Adipose tissue (tissue), 3 donors: ENCODE data around the gene BNC1. TPM values are rescaled to one million over a fixed set of nuclear protein-coding genes. Genes with fewer than 3 reads are reported as not detected.

Source experiments
- H3K27ac ChIP-seq: one replicate; pipeline ENCODE4 v1.5.1; 2013; ENCODE audit warnings: low read depth, low read length
- WGBS, 3 donors: extraction: QIAGEN DNeasy Blood & Tissue Kit; methylation state at CpG; one replicate each; pipeline ENCODE4 v1.1.7; 2013; 5-methylcytosine and 5-hydroxymethylcytosine counted together
- polyA plus RNA-seq, 3 donors: library from polyadenylated mRNA; stranded (reverse); fragments of 200-250 nt; gene quantifications; one replicate each; pipeline ENCODE4 v1.2.3, GENCODE V29; 2013
- donor health status: healthy with polysubstance abuse.
- donor health status: Bipolar disorder and iron deficiency.
- donor health status: healthy.

BNC1 gene
- polyA plus RNA-seq, 3 donors: 0.05 to 1.6 (median 1.5) TPM

DNA sequence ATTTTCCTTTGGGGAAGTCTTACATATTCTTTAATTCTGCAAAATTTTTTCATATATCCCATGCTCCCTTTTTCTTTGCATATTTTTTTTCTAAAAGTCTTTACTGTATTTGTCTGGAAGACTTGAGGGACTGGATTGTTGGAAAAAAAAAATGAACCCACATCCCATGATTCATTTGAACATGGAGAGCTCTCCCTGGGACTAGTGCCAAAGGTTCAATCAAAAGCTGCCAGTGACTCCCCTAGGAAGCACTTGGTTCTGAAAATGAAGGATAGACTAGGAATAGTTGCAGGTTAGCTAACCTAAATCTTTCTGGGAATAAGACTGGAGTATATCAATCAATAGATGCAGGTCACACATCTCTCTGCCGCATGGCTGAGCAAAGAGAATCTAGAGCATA is 16.4 kb upstream of the BNC1 start:
- no peak overlapping the region for H3K27ac ChIP-seq

DNA sequence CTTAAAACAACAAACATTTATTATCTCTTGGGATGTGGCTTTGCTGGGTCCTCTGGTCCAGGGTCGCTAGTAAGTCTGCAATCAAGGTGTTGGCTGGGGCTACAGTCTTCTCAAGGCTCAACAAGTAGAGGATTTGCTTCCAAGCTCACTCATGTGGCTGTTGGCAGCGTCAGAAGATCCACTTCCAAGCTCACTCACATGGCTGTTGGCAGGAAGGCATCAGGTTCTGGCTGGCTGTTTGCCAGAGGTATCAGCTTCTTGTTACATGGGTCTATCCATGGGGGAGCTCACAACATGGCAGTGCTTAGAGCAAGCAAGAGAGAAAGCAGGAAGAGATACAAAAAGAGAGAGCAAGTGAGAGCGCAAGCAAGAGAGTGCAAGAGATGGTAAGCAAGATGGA is 15.0 kb upstream of the BNC1 start:
- H3K27ac ChIP-seq: no peak overlapping the region
- 70 to 77% (median 72%) methylated on average over 3 of the region's 3 CpGs for WGBS, 3 donors

More for the DNA sequence above, 16.4 kb upstream of the BNC1 start:
- 85 to 95% (median 90%) methylated on average over 1 of the region's 1 CpG for WGBS, 3 donors

DNA sequence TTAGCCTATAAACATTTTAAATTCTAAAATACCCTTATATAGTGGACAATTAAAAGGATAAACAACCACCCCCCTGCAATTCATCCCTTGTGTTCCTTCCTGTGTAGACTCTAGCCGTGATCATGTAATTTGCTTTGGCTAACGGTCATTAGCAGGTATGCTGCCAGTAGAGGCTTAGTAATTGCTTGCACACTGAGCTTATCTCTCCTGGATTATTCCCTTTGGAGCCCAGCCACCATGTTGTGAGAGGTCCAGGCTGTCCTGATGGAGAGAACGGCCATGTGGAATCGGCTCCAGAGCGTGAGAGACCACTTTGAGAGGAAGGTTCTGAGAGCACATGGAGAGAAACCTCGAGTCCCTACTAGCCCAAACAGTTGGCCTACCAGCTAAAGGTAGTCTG is 11.0 kb upstream of the BNC1 start:
- H3K27ac ChIP-seq: no peak overlapping the region
- WGBS, 3 donors: 70 to 75% (median 71%) methylated on average over 6 of the region's 6 CpGs

DNA sequence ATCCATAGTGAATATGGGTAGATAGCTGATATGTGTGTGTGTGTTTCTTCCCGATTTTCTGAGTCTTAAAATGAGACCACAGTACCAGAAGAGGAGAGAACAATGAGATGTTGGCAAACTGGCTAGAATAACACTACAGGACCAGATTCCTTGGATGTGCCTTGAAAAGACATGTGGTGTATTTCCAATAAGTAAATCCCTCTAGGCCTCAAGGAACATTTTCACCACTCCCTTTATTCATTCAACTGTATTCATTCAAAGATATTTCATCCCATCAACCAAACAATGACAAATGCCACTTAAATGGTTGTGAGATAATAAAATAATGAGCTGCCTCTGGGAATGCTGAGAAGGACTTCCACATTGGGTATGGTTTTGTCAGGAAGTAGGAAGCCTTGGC is 8.7 kb upstream of the BNC1 start:
- 49 to 58% (median 57%) methylated on average over 1 of the region's 1 CpG for WGBS, 3 donors
- no peak overlapping the region for H3K27ac ChIP-seq

DNA sequence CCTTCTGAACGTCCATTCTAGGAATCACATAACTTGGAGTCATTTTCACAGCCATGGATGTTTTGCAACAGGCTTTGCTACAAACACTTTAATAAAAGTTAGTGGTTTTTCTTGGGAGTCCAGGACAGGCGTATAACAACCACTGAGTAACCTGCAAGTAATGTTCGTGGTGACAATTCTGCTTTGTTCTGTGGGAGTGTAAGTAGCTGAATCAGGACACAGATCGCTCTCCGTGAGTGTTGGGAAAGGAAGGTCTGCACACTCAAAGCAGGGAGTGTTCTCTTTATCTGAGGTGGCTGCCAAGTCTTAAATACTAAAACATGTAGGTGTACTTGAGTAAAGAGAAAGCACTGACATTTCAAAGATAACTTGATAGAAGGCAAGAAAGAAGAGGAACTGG is 7.9 kb upstream of the BNC1 start:
- H3K27ac ChIP-seq: no peak overlapping the region
- WGBS, 3 donors: 42 to 64% (median 54%) methylated on average over 5 of the region's 5 CpGs

DNA sequence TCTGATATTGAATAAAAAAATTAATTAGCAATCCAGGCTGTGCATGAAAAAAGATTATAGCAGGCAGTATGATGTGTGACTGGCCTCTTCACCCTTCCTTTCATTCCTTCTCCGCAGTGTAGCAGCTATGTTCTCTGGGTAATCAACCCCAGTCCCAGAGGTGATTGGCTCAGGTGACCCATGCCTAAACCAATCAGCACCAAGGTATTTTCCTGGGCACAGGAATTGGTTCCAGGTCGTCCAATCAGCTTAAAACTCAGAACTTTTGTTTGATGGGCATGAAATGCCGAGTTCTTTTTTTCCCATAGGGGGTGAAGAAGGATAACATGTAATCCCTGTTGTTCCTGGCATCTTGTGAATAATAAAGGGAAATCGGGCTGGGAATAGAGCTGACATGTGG is 5.8 kb upstream of the BNC1 start:
- no peak overlapping the region for H3K27ac ChIP-seq
- WGBS, 3 donors: 76 to 82% (median 80%) methylated on average over 4 of the region's 4 CpGs

DNA sequence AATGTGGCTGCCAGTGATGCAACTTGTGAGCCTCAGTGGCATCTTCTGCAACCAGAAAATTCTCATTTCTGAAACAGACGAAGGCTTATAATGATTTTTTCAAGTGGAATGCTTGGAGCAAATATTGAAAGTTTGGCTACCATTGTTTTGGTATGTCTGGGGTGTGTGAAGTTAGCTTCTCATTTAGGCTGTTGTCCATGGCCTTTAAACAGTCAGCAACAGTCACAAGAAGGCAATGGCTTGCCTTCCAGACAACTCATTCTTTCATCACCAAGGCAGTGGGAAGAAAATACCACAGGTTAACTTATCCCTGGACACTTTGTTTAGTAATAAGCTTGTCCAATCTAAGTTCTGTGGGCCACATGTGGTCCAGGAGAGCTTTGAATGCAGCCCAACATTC is 4.7 kb upstream of the BNC1 start:
- WGBS, 3 donors: 81 to 94% (median 81%) methylated on average over 1 of the region's 1 CpG

DNA sequence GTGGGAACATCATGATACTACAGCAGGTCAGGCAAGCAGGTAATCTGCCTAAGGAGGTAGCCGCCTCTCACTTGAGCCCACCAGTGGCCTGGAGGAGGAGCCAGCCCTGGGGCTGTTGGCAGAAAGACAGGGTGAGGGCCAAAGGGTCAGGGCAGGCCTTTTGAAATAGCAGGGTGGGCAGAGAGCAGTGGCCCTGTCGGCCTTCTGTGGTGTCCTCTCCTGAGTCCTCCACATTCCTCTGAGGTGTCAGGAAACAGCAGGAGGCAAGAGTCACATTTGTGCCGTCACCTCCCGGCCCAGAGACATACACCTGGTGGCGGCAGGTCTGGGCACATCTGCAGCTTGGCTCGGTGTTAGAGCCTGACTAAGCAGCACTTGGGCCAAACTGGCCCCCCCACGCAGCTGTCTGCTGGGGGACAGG is 3.9 kb upstream of the BNC1 start:
- whole genome bisulfite sequencing, 3 donors: 73 to 77% (median 75%) methylated on average over 7 of the region's 7 CpGs
- no peak overlapping the region for H3K27ac ChIP-seq

More for the DNA sequence above, 4.7 kb upstream of the BNC1 start:
- H3K27ac ChIP-seq: no peak overlapping the region

DNA sequence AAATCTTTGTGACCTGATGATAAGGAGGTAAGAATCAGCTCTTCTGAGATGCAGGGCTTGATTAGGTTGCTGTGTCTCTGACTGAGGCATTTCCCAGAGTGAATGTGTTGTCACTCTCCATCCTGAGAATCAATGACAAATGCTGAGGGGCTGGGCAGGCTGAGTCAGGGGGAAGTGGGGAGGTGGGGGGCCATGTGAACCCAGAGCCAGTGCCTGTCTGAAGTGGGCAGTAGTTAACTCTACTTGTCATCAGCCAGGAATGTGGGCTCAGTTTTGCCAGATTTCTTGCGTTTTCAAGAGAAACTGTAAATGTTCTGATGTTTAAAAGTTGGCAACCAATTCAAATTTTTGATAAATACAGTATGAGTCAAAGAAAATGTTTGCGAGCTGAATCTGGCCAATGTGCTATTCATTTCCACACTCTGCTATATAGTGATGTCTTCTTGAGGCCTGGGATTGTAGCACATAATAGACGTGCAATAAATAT is 3.1 kb upstream of the BNC1 start:
- no peak overlapping the region for H3K27ac ChIP-seq
- WGBS, 3 donors: 63 to 81% (median 78%) methylated on average over 3 of the region's 3 CpGs

DNA sequence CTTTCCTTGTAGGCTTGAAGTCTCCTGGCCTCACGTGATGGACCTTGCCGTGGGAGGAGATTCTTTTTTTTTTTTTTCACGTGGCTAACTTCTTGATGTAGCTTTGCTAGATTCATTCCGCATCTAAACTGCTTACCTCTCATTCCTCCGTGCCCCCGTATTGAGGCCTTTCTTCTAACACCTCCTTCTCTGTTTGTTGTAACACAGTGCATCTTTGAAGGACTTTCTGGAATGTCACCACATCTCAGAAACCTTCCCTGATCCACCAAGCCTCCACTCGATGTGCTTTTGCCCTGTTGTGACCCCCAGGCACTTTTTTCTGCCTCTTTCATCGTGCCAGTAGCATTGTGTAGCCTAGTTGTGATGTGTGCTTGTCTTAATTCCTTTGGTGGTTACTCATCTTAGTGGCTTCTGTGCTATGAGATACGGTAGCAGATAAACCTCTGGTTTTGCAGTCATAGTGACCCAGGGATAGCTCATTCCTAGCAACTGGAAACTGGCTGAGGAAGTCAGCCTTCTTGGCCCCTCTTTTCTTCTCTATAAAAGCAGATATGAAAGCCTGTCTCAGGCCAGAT is 1.6 kb upstream of the BNC1 start:
- no peak overlapping the region for H3K27ac ChIP-seq
- WGBS, 3 donors: 66 to 78% (median 70%) methylated on average over 9 of the region's 9 CpGs

DNA sequence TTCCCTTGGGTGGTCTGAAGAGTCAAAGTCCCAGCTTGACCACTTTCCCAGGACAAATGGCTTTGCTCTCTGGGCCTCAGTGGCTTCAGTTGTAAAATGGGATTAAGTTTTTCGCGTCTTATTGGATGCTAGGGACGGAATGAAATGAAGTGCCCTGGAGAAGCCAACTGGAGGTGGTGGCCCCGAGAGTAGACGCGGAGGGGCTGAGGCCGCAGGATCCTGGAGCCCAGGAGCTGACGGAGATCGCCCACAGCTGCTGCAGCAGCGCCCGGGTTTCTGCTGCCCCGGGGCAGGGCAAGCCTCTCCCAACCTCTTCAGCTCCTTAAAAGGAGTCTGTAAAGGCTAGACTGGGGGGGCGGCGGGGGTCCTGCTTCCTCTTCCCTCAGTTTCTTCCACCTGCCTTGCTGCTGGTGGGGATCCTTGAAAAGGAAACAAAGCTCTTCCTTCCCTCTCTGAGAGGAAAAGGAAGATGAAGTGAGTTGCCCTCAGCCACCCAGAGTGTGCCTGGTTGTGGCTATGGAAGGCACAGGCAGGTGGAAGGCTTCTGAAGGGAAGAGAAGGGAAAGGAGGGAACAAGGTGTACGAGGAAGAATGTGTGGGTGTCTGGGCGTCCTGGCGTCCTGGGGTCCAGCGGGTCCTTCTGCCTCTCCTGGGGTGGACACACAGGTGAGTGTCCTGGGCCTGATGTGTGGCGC is 967 bp upstream of the BNC1 start:
- 47 to 56% (median 55%) methylated on average over 19 of the region's 19 CpGs for WGBS, 3 donors
- no peak overlapping the region for H3K27ac ChIP-seq

DNA sequence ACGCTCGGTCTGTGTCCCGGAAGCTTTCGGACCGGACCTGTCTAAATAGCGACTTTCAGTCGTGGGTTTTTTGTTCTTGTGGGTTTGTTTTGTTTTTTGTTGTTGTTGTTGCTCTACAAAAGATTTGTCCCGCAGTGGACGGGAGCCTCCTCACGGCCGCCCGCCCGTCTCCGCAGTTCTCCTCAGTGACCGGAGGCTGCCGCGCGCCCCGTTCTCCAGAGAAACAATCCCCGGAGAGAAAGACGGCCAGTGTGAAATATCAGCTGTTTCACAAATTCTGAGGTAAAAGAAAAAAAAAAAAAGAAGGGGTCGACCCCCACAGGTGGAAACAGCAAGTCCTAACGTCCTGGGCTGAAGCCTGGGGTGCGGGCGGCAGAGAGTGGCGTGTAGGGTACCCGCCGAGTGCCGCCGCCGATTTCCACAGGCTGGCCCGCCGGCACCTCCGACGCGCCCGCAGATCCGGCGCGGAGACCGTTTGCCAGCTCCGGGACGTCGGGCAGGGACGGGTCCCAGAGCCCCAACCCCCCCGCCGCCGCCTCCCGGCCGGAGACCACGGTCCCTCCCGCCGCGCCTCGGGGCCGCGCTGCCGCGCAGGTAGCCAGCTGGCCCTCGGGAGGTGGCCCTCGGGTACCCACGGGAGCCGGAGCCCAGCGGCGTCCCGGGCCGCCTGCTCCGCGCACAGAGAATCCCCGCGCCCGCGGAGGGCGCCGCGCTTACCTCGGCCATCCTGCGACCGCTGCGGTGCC is 478 bp downstream of the BNC1 start:
- H3K27ac ChIP-seq: no peak overlapping the region
- WGBS, 3 donors: 3 to 4% (median 4%) methylated on average over 72 to 80 of the region's 80 CpGs

DNA sequence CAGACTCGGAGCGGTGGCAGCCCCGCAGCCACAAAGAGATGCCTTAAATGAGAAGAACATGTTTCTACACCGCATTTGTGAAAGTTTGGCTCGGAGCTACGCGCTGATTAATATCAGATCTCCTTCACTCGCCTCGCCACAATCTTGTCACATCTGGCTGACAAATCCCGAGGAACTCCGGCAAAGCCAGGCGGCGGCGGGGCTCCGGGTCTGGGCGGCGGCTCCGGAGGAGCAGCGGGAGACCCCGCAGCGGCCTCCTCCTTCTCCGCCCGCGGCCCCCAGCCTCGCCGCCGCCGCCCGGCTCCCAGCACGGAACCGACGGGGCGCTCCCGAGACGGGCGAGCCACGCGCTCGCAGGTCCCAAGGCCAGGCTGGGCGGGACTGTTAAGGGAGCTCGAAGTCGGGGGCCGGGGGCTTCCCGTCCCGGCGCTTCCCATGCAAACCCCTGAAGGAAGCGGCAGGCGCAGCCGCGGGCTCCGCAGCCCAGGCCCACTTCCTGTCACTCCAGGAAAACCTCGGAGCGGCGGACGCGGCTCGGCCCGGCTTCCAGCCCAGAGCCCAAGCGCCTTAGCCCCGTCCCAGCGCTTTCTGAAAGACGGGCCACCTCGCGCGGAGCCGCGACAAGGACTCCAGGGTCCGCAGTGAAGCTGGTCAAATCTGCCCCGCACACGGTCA is 1.2 kb downstream of the BNC1 start:
- WGBS, 3 donors: 1 to 4% (median 2%) methylated on average over 52 to 70 of the region's 70 CpGs
- no peak overlapping the region for H3K27ac ChIP-seq

DNA sequence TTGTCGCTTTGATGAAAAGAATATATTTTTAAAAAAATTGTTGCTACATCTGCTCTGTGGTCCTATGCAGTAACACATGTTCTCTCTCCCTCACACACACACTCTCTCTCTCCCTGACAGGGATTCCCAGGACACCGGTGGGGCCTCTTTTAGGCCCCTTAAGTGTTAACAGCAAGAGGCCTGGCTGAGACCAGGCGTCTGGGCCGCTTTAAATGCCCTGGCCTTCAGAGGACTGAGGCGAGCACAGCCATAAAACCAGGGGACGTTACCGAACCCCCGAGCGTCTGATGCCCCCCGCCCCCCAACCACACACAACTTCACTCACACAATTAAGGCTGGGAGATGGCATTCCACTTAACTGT is 1.7 kb downstream of the BNC1 start:
- WGBS, 3 donors: 19 to 29% (median 25%) methylated on average over 10 of the region's 10 CpGs
- H3K27ac ChIP-seq: peak overlapping the region; percentile 24

DNA sequence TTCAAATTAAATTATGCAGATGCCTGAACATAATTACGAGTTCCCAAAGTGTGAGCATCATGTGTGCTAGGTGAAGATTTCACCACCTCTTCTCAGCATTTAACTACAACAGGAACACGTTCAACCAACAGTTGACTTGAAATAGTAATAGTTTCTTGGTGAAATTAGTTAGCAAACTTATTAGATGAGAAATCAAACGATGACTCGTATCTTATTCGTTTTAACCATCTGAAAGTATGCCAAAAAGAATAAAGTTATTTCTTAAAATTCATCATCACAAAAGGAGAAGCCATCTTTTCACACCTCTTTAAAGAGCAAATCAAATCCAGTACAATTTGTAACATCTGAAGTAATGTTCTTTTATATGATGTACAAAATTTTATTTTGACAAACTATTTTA is 2.3 kb downstream of the BNC1 start:
- no peak overlapping the region for H3K27ac ChIP-seq
- WGBS, 3 donors: 77 to 88% (median 83%) methylated on average over 5 of the region's 5 CpGs

DNA sequence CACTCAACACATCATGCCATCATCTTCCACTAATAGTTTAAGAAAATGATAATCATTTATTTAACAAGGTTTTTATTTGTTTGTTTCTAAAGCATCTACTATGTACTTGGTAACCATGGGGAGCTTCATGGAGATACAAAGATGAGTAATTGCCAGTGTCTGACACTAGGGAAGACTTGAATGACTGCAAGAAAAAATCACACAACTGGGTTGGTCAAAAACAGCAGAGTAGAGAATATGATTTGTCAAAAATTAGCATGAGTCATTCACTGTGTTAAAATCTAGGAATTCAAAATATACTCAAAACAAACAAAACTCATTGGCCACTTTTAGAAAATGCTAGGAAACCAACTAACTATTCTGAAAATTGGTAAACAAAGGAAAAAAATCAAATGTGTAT is 6.3 kb downstream of the BNC1 start:
- H3K27ac ChIP-seq: no peak overlapping the region

DNA sequence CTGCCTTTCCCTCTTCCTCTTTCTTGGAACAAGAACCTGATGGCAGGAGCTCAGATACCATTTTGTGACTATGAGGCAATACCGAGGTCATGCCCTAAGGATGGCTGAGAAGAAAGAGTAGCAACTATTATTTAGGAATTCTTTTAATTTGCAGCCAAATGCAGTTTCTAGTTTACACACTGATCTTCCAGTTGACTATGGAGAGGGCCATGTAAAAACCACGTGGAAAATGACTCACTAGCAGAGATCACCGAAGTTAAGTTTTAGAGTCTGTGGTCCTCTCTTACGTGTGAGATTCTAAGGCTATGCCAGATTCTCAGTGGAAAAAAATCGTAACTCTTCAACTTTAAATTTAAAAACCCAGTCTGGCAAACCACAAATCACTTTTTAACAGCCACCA is 7.8 kb downstream of the BNC1 start:
- no peak overlapping the region for H3K27ac ChIP-seq
- 82 to 87% (median 86%) methylated on average over 5 of the region's 5 CpGs for WGBS, 3 donors

DNA sequence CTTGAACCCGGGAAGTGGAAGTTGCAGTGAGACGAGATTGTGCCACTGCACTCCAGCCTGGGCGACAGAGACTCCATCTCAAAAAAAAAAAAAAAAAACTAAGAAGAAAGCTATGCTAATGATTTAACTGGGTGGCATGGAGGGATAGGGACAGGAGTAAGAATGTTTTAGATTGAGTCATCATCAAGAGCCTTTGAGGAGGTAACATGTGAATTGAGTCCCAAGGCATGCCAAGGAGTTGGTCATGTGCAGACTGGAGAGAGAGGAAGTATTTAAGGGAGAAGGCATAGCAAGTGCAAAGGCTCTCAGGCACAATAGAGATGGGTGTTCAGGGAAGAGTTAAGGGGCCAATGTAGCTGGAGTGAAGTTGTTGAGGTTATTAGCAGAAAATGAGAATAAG is 9.1 kb downstream of the BNC1 start:
- no peak overlapping the region for H3K27ac ChIP-seq
- WGBS, 3 donors: 92 to 93% (median 92%) methylated on average over 3 of the region's 3 CpGs

DNA sequence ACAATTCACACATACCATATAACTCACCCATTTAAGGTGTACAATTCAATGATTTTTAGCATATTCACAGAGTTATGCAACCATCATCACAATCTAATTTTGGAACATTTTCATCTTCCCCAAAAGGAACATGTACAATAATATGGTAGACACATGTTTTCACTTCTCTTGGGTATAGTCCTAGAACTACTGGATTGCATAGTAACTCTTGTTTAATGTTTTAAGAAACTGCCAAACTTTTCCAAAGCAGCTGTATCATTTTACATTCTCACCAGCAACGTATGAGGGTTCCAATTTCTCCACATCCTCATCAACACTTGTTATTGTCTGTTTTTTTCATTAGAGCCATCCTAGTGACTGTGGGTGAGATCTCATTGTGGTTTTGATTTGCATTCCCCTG is 14.3 kb downstream of the BNC1 start:
- 32 to 59% (median 33%) methylated on average over 1 of the region's 1 CpG for WGBS, 3 donors
- no peak overlapping the region for H3K27ac ChIP-seq
